BJ (cell line): ENCODE results near the gene TSPAN5. TPM values are rescaled to one million over a fixed set of nuclear protein-coding genes. Genes with fewer than 3 reads are reported as not detected.

ENCODE experiments used
- CTCF ChIA-PET: fragments of 350-600 bp; formaldehyde crosslinking; extraction: SDS; loops from one replicate; lab custom pipeline; 2021; ENCODE audit warnings: antibody characterized with exemption, inconsistent platforms; lab: Yijun Ruan, JAX
- POLR2A ChIA-PET: fragments of 300-600 bp; sonication (Branson Sonifier 250); formaldehyde crosslinking; extraction: SDS; loops from one replicate; lab custom pipeline; 2021; ENCODE audit warnings: antibody characterized with exemption; lab: Charles Lee
- DNase-seq: peaks from one replicate; pipeline ENCODE4 v3.0.0-alpha.2; 2011; ENCODE audit warnings: low read depth
- H3K27me3 ChIP-seq: 2 replicates; pipeline ENCODE4 v1.6.0; 2011; ENCODE audit warnings: low read length; ENCODE audit not compliant: control insufficient read depth, insufficient read depth
- H3K36me3 ChIP-seq: 2 replicates; pipeline ENCODE4 v1.5.1; 2011; ENCODE audit warnings: low read length; ENCODE audit not compliant: control insufficient read depth, insufficient read depth
- H3K4me3 ChIP-seq: 2 replicates; pipeline ENCODE4 v1.5.1; 2011; ENCODE audit warnings: low read depth, mild to moderate bottlenecking, control low read depth, low read length
- polyA plus RNA-seq: library from polyadenylated mRNA; depleted of rRNA; stranded (reverse); fragments of >200 nt; gene quantifications from 2 replicates; pipeline ENCODE4 v1.2.3, GENCODE V29; 2011
- TF ChIP-seq, protein P1 (sequence below): IDR thresholded peaks from 2 replicates; pipeline ENCODE4 v1.5.1; 2011; ENCODE audit warnings: low read depth, mild to moderate bottlenecking, control low read depth, inconsistent platforms, low read length, moderate library complexity; ENCODE audit not compliant: insufficient read depth

Gene TSPAN5
- polyA plus RNA-seq, 1 experiment = 74.5 TPM

DNA sequence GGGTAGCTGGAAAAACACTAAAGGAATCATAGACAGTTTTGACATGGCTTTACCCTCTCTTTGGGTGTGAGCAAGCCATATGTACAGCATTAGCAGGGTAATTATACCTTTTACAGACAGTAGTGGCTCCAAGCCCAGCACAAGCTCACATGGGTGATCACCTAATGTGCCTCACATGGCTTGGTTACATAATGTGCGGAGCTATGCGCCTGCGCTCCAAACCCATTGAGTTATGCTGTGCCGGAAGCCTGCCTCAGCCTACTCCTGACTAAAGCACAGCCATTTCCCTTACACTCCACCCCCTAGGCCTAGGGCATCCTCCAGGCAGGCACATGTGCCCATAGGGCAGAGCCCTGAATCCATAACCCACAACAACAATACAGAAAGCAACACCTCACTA lies 6.5 kb upstream of the TSPAN5 start:
- no peaks in the 10 kb centered on the region for H3K36me3 ChIP-seq
- no peaks in the 10 kb centered on the region for H3K27me3 ChIP-seq
- no peak for DNase-seq
- no peak overlapping the region for H3K4me3 ChIP-seq
- ChIA-PET CTCF (interaction anchor here (1.8 kb wide), 1 partner anchor 198 kb away, joined by 7 read pairs; no protein-coding TSS in a partner anchor), POLR2A (no interaction called here)
- TF ChIP-seq, protein P1, sequence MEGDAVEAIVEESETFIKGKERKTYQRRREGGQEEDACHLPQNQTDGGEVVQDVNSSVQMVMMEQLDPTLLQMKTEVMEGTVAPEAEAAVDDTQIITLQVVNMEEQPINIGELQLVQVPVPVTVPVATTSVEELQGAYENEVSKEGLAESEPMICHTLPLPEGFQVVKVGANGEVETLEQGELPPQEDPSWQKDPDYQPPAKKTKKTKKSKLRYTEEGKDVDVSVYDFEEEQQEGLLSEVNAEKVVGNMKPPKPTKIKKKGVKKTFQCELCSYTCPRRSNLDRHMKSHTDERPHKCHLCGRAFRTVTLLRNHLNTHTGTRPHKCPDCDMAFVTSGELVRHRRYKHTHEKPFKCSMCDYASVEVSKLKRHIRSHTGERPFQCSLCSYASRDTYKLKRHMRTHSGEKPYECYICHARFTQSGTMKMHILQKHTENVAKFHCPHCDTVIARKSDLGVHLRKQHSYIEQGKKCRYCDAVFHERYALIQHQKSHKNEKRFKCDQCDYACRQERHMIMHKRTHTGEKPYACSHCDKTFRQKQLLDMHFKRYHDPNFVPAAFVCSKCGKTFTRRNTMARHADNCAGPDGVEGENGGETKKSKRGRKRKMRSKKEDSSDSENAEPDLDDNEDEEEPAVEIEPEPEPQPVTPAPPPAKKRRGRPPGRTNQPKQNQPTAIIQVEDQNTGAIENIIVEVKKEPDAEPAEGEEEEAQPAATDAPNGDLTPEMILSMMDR = no peak

DNA sequence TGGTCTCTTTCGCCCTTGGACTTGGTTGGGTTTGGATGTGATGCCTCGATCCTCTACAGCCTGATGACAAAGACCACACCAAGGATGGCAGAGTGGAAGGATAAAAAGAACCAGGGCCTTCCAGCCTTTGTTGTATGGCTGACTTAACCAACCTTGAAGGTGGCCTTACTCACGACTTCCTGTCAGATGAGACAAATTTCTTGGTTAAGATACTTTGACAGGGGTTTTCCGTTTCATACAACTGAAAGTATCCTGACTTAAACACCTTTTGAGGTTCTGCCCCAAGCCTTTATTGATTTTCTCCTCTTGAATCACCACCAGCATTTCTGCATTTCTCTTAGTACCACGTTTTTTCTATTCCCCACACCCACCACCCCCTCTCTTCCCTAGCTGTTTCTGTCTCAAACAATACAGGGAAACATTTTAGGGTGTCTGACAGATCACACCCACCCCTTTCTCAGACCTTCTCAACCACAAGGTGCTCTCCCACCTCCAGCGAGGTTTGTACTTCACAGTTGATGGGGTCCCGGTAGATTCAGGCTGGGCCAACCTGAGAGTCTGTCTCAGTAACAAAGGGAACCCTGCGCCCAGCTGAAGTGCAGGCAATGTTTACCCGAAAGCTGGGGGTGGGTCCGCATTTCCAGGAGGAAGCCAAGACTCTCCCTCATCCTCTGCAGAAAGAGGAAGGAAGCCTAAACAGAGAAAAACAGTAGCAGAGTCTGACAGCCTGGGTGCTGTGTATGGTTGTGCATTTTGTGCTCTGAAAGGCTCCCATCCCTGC lies 5.0 kb upstream of the TSPAN5 start:
- DNase-seq = no peak
- POLR2A ChIA-PET = no interaction called here
- no peaks in the 10 kb centered on the region for H3K36me3 ChIP-seq
- no peak overlapping the region for H3K4me3 ChIP-seq
- CTCF ChIA-PET = no interaction called here
- no peaks in the 10 kb centered on the region for H3K27me3 ChIP-seq
- TF ChIP-seq, protein P1 = no peak

GRCh38 chr4:98662626-98663225 lies 4.3 kb upstream of the TSPAN5 start:
- CTCF ChIA-PET = no interaction called here
- Histone ChIP-seq H3K27me3 (no peaks in the 10 kb centered on the region), H3K36me3 (no peaks in the 10 kb centered on the region), H3K4me3 (no peak overlapping the region)
- TF ChIP-seq, protein P1 = no peak
- POLR2A ChIA-PET = no interaction called here
- DNase-seq = no peak

- TF ChIP-seq, protein P1 = no peak
- DNase-seq = no peak
- CTCF ChIA-PET = no interaction called here
- POLR2A ChIA-PET = no interaction called here
- Histone ChIP-seq H3K36me3 (no peaks in the 10 kb centered on the region), H3K27me3 (no peaks in the 10 kb centered on the region), H3K4me3 (no peak overlapping the region)
These were observed 3.6 kb upstream of the TSPAN5 start for GRCh38 chr4:98662055-98662453.

DNA sequence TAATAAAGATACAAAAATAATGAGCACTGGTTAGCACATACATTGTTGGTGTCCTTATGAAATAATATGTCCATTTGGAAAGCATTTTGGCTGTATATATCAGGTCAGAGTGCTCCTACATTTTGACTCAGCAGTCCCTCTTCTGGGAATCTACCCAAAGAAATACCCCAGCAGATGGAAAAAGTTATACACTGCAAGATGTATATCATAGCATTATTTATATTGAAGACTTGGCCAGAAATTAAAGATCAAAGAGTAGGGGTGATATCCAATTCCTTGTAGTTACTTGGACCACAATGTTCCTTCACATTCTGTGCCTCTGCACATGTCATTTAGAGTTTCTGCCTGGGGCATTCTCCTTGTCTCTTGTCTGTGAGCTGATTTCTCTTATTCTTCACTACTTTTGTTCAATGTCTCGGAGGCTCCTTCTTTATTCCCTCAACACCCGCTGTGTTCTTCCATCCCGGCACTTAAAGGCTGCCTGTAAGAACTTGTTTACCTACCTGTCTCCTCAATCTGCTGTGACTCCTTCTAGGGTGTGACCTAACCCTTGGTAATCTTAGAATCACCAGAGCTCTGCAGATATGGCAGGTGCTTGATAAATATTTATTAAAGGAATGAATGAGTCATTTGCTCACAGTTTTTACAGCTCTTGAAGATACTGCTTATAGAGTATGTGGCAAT lies 3.1 kb upstream of the TSPAN5 start:
- DNase-seq = no peak
- H3K4me3 ChIP-seq = no peak overlapping the region
- CTCF ChIA-PET = no interaction called here

More for the DNA sequence above, 3.1 kb upstream of the TSPAN5 start:
- TF ChIP-seq, protein P1 = no peak
- H3K36me3 ChIP-seq = no peaks in the 10 kb centered on the region
- POLR2A ChIA-PET = no interaction called here
- no peaks in the 10 kb centered on the region for H3K27me3 ChIP-seq
